ENCODE results near the gene TMCC1.
"Not testable (repeated sequence)": the region's sequence is repeated elsewhere in the genome, so short reads cannot be mapped to it uniquely, and the experiment has no call there.

TMCC1 gene

GRCh38 chr3:129919357-129919756 lies 25.8 kb upstream of the TMCC1 start:
- in situ Hi-C loops (cut with MboI; ENCODE audit: low sequenced_read_pairs, unreplicated experiment), result no loop called here
- DNase-seq (ENCODE audit: low spot score), result no peak
- TF ChIP-seq CTCF (IDR thresholded peaks at IDR 0.05; ENCODE audit: borderline replicate concordance, control extremely low read depth, extremely low read depth, insufficient read depth, missing control alignments), result no peak

- no peak for TF ChIP-seq CTCF (IDR thresholded peaks at IDR 0.05; ENCODE audit: borderline replicate concordance, control extremely low read depth, extremely low read depth, insufficient read depth, missing control alignments)
- no peak for DNase-seq (ENCODE audit: low spot score)
- in situ Hi-C loops (cut with MboI; ENCODE audit: low sequenced_read_pairs, unreplicated experiment), result no loop called here
These were observed 24.9 kb upstream of the TMCC1 start for GRCh38 chr3:129918461-129918860.

- TF ChIP-seq CTCF (IDR thresholded peaks at IDR 0.05; ENCODE audit: borderline replicate concordance, control extremely low read depth, extremely low read depth, insufficient read depth, missing control alignments), result no peak
- in situ Hi-C loops (cut with MboI; ENCODE audit: low sequenced_read_pairs, unreplicated experiment), result no loop called here
- no peak for DNase-seq (ENCODE audit: low spot score)
These were observed 24.0 kb upstream of the TMCC1 start for GRCh38 chr3:129917423-129918007.

- TF ChIP-seq CTCF (IDR thresholded peaks at IDR 0.05; ENCODE audit: borderline replicate concordance, control extremely low read depth, extremely low read depth, insufficient read depth, missing control alignments), result no peak
- DNase-seq (ENCODE audit: low spot score), result no peak
These were observed 20.1 kb upstream of the TMCC1 start for GRCh38 chr3:129913618-129914017.

GRCh38 chr3:129911261-129911861 lies 17.9 kb upstream of the TMCC1 start:
- DNase-seq (ENCODE audit: low spot score), result no peak
- in situ Hi-C loops (cut with MboI; ENCODE audit: low sequenced_read_pairs, unreplicated experiment), result no loop called here
- TF ChIP-seq CTCF (IDR thresholded peaks at IDR 0.05; ENCODE audit: borderline replicate concordance, control extremely low read depth, extremely low read depth, insufficient read depth, missing control alignments), result no peak

More at GRCh38 chr3:129913618-129914017, 20.1 kb upstream of the TMCC1 start:
- in situ Hi-C loops (cut with MboI; ENCODE audit: low sequenced_read_pairs, unreplicated experiment), result no loop called here

GRCh38 chr3:129909235-129909634 lies 15.7 kb upstream of the TMCC1 start:
- DNase-seq (ENCODE audit: low spot score), result not testable (repeated sequence)
- in situ Hi-C loops (cut with MboI; ENCODE audit: low sequenced_read_pairs, unreplicated experiment), result loop anchor here (10.0 kb wide), 1 partner anchor 254 kb away; no protein-coding TSS in a partner anchor

GRCh38 chr3:129908417-129908816 lies 14.9 kb upstream of the TMCC1 start:
- no peak for DNase-seq (ENCODE audit: low spot score)
- TF ChIP-seq CTCF (IDR thresholded peaks at IDR 0.05; ENCODE audit: borderline replicate concordance, control extremely low read depth, extremely low read depth, insufficient read depth, missing control alignments), result no peak
- in situ Hi-C loops (cut with MboI; ENCODE audit: low sequenced_read_pairs, unreplicated experiment), result loop anchor here (10.0 kb wide), 1 partner anchor 254 kb away; no protein-coding TSS in a partner anchor

- in situ Hi-C loops (cut with MboI; ENCODE audit: low sequenced_read_pairs, unreplicated experiment), result loop anchor here (10.0 kb wide), 1 partner anchor 246 kb away; no protein-coding TSS in a partner anchor
- not testable (repeated sequence) for DNase-seq (ENCODE audit: low spot score)
These were observed 7.8 kb upstream of the TMCC1 start for GRCh38 chr3:129901272-129901671.

Measured in GM13976 (cell line).